Measurements from ENCODE around the gene MRPL34.

MRPL34 gene

DNA sequence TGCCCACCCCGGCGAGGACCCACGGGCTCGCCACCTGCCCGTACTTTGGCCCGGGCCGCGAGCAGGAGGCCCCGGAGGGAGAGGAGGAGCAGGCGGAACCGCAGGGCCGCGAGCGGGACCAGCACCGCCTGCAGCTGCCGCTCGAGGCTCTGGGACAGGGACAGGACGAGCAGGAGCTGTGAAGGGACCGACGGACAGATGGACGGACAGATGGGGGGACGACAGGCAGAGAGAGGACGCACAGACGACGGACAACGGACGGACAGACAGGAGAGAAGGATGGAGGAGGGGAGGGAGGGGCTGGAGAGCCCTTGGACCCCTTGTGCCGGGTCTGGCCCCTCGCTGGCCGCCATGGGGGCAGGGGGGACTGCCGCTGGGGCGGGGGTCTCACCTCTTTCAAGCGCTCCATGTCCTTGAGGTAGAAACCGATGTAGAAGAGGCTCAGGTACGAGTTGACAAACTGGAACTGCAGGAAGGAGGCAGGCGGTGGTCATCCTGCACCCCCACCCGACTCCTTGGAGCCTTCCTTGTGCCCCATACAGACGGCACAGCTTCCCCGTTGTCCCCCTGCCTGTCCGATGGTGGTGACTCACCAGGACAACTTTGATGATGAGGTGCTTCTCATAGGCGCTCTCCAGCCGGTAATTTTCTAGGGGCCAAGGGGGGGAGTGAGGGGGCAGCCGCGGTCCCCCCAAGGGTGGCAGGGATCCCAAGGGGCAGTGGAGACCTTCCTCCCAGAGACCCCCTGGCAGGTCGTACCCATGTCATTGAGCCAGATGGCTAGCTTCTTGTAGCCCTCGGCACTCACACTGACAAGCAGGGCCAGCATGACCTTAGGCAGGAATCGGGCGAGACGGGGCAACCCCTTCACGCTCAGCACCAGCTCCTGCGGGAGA lies 23.9 kb downstream of the MRPL34 start:
- DNase-seq, result no peak

DNA sequence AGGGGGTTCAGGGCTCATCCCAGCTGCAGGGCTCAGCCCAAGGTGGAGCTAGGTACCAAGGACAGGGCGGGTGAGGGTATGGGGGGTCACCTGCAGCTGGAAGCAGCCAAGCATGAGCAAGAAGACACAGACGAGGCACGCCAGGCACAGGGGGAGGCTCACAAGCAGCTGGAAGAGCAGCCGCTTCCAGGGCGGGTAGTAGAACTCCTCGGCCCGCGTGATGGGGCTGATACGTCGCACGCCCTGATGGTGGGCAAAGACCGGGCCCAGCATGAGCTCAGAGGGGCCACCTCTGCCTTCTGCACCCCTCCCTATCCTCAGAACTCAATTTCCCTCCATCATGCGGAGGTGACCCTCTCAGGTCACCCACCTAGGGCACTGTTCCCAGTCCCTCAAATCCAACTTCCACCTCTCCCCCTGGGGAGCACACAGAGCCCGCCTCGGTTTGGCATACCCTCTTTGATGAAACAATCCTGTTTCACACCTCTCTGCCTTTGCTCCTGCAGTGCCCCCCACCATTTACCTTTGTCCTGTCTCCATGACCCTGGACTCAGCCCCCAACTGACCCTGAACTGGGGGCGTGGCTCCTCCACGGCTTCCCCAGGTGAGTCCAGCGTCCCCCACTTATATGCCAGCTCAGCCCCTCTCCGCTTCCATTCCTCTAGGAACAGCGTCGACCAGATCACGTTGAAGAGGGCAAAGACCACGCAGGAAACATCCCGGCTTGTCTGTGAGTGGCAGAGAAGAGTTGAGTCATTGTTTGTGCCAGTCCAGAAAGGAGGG lies 24.8 kb downstream of the MRPL34 start:
- DNase-seq, result no peak

DNA sequence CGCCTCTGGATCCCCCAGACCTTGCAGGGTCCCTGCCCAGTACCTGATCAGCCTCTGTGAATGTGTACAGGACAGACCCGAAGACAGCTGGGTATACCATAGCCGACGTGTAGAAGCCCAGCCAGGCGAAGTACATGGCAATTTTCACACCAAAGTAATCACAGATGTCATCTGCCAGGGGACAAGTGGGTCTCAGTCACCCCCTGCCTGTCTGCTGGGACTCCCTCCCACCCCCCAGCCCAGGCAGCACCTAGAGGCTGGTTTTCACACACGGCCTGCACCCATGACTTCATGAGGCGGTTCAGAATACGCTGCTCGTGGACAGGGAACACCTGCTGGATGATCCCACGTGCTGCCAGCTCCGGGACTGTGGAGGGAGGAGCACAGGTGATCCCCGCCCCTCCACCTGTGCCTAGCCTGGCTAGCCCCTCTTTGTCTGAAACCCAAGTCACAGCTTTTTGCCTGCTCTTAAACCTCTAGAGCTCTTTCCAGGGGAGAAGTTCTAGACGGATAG lies 25.4 kb downstream of the MRPL34 start:
- DNase-seq, result no peak

DNA sequence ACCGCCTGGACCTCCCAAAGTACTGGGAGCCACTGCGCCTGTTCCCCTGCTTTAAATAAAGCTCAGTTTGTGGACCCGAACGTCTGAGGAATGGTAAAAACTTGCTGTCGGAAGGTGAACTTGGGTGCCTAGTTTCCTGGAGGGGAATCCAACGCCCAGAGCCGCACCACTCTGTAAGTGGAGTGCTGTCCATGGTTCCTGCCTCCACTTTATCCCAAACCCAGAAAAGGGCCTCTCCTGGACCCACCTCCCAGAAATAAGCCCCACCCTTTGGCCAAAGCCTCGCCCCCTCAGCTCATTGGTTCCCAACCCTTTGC lies 26.6 kb downstream of the MRPL34 start:
- no peak for DNase-seq

DNA sequence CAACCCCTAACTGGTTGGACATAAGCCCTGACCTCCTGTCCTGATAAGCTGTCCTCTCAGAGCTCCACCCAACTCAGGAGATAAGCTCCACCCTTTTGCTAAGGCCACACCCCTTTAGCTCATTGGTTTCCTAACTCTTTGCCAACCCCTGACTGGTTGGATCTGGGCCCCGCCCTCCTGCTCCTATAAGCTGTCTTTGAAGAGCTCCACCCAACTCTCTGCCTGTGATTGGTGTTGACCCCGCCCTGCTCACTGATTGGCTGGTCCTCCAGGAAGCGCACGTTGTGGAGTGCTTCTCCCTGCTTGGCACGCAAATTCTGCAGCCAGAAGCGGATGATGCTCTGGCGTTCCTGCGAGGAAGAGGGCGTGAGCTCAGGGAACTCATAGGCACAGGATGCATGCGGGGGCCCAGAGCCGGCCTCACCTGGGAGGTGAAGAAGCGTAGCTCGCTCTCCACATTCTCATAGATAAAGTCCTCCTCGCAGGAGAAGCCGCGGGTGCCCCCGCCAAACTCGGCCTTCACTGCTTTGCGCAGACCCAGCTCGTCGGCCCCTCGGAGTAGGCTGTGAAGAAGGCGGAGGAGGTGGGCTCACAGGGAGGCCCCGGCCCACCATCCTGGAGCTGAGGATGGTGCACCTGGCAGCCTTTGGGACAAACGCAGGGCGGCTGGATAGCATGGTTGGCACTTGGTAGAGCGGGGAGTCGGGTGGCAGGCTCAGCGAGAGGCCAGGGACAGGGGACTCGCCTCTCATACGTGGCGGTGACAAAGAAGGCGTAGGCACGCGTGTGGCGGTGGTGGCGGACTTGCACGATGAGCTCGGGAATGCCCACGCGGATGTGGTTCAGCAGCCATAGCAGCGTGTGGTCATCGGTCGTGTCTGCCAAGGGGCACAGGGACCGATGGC lies 27.3 kb downstream of the MRPL34 start:
- peak; percentile 98 for DNase-seq

DNA sequence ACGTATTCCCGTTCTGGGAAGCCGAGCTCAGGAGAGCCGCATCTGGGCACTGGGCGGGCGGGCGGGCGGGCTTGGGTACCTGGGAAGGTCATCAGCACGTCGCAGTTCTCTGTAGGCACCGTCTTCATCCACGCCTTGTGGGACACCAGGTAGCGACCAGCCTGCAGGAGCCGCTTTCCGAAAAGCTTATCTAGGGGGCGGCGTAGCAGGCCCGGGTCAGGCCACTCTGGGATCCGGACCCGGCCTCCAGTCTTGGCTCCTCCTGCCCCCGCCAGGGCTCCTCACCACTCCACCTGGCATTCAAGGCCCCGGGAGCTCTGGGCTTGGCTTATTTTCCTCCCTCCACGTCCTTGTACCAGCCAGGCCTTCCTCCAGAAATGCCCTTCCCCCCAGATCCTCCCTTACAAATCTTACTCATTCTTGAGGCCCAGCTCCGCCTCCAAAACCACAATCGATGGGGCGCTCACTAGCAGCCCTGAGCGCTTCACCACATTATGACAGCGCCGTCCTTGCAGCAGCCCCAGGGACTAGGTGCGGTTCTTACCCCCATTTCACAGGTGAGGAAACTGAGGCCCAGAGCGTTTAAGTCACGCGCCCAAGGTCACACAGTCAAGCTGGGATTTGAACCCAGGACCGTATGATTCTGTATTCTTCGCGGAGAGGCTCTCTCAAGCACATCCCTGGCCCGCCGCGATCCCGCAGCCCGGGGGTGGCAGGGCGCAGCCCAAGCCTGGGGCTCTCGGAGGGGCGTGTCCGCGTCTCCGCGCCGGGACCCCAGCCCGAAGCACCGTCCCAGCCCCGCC lies 28.1 kb downstream of the MRPL34 start:
- no peak for DNase-seq

DNA sequence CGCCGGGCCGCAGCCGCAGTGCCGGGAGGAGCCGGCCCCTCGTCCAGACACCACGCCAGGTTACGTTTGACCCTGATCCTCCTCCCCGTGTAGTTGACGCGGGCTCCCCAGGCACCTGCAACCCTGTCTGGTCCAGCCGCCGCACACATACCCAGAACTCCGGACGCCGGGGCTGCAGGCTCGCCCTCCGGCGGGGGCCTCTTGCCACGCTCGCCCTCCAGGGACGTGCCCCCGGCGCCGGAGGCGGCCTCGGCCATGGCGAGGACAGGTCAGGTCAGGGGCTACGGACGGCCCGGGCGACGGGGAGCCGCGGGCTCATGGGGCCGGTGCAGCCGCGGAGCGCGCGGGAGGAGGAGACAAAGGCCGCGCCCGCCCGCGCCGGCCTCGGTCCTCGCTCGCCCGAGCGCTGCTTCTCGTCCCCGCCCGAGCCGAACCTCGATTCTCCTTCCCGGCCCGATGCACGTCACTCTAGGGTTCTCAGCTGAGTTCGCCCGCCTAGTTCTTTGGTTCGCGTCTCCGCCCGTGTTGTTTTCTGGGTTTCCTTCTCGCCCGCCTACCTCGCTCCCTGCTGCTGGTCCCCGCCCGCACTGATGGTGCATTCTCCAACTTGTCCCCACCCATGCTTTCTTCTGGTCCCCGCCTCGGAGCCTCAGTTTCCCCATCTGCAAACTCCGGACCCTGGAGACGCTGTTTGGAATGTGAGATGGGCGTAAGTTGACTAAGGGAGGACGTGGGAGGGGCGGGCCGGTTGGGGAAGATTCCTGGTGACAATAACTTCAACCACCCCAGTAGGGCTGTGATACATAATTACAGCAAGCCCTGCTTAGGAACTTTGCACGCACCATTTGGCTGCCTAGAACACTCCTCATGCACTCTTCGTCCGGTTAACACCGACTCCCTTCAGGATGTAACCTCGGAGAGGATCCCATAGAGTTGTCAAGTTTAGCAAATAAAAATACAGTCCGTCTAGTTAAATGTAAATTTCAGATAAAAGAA lies 29.0 kb downstream of the MRPL34 start, which contains the start of gene ANO8:
Gene ANO8, minus strand, starts transcription at position 442 of the 996 bp plus-strand sequence. Its CDS starts 185 bp downstream, at position 257.
- peak; percentile 93 for DNase-seq

DNA sequence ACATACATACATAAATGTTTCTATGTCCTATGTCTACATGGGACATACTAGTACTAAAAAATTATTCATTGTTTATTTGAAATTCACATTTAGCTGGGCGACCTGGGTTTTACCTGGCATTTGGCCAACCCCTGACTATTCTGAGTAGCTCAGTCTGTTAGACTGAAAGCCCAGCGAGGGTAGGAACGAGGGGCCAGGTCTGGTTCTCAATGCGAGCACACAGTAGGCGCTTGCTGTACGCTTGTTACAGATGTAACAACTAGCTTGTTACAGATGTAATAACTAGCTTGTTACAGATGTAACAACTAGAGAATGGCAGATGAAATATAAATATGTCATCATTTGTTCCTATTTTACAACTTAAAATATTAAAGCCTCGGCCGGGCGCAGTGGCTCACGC lies 29.9 kb downstream of the MRPL34 start:
- no peak for DNase-seq

DNA sequence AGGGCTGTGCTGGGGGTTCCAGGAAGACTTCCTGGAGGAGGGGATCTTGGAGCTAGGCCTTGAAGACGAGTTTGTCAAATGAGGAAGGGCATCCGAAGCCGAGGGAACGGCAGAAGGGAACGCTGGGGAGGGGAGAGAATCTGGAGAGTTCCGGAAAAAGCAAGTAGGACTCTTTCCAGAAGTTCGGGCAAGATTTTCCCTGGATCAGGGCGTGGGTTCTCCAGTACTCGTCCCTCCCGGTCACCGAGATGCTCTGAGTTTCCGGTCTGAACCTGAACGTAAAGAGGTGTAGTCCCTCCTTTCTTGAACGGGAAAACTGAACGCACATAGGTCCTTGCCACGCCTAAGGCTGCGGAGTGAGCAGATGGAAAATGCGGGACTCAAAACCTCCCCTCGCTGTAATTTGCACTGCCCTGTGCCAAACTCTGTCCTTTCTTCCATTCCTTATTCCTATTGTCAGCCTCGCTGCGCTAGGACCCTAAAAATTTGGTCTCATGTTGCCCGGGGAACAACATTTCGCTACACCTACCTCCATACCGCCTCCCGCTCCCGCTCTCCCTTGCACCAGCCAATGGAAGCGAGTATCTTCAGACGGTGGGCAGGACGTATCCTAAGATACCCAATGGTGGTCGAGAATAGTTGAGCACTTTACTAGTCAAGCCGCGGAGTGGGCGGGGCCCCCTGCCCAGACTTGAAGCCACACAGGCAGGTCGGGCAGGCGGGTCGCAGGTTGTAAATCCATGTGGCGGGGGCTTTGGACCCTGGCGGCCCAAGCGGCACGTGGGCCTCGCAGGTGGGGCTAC lies 31.4 kb downstream of the MRPL34 start, which contains the start of gene GTPBP3:
Gene GTPBP3, plus strand, starts transcription at position 682 of the 803 bp plus-strand sequence. Its CDS starts 59 bp downstream, at position 741.
- DNase-seq, result peak; percentile 98

DNA sequence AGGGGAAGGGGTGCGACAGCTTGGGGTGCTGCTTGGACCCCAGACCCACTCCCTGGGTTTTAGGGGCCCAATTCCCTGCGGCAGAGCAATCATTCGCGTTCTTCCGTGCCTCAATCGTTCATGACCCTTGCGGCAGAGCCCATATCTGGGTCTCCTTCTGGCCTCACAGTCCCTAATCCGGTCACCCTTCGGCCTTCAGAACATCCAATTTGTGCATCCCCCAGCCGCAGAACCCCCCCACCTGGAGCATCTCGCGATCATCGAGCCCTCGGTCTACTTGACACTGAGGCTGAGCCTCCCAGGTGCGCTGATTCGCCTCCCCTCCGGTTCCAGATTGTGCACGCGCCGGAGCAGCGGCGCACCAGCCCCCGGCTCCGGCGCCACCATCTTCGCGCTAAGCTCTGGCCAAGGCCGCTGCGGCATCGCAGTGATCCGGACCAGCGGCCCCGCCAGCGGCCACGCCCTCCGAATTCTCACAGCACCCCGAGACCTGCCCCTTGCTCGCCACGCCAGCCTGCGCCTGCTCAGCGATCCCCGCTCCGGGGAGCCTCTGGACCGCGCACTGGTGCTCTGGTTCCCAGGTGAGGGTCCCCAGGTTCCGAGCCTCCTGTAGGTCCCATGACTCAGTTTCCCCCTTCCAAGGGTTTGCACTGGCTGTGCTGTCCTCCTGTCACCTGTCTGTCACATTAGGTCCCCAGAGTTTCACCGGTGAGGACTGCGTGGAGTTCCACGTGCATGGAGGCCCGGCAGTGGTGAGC lies 32.2 kb downstream of the MRPL34 start:
- no peak for DNase-seq

DNA sequence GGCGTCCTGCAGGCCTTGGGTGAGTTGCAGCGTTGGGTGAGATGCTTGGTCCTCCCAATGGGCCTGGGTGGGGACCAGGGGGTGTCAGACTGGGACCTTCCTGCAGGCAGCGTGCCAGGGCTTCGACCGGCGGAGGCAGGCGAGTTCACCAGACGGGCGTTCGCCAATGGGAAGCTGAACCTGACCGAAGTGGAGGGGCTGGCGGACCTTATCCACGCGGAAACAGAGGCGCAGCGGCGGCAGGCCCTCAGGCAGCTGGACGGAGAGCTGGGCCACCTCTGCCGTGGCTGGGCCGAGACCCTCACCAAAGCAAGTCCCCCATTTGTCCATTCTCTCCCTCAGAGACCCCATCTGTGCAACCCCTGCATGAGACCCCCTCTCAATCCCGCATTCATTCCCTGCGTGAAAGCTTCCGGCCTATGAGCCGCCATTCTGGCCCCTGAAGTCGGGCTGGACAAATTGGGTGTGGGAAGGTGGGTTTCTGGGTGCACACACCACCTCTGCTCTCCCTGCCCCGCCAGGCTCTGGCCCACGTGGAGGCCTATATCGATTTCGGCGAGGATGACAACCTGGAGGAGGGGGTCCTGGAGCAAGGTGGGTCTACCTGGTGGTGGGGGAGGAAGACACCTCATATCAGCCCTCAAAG lies 32.9 kb downstream of the MRPL34 start:
- DNase-seq, result no peak

DNA sequence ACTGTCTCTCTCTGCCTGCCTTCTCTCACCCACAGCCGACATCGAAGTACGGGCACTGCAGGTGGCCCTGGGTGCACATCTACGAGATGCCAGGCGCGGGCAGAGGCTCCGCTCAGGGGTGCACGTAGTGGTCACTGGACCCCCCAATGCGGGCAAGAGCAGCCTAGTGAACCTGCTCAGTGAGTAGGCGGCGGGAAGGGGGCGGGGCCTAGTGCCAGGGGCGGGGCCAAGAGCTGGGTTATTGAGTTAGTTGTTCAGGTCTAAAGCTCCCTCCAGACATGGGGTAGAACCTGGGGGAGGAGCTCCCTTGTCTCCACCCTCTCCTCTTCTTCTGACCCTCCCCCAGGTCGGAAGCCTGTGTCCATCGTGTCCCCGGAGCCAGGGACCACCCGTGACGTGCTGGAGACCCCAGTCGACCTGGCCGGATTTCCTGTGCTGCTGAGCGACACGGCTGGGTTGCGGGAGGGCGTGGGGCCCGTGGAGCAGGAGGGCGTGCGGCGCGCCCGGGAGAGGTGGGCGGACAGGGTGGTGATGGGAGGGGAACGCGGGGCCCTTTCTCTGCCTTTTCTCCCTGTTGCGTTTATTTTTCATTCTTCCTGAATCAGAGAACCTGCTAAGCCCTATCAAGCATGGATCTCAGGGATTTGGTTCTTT lies 33.5 kb downstream of the MRPL34 start:
- no peak for DNase-seq

DNA sequence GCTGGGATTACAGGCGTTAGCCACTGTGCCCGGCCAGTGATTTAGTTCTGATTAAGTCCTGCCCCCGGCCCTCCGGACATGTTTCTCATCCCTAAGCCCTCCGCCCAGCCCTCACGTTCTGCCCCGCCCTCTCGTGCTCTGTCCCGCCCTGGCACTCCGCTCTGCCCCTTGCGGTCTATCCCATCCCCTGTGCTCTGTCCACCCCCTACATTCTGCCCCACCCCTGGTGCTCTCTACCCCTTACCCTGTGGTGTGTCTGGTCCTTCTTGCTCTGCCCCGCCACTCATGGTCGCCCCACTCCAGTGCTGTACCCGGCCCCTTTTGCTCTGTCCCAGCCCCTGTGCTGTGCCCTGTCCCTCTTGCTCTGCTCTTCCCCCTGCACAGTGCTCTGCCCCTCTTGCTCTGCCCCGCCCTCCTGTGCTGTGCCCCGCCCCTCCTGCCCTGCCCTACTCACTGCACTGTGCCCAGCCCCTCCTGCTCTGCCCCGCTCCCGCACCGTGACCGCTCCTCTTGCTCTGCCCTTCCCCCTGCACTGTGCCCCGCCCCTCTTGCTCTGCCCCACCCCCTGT lies 34.7 kb downstream of the MRPL34 start:
- no peak for DNase-seq

DNA sequence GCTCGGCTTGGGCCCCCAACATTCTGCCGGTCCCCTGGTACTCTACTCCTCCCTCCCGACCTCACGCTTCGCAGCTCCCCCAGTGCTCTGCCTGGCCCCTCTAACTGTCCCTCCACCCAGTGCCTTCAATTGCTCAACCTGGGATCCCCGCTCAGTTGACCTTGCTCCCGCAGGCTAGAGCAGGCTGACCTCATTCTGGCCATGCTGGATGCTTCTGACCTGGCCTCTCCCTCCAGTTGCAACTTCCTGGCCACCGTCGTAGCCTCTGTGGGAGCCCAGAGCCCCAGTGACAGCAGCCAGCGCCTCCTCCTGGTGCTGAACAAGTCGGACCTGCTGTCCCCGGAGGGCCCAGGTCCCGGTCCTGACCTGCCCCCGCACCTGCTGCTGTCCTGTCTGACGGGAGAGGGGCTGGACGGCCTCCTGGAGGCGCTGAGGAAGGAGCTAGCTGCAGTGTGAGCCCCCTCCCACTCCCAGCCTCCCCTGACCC lies 35.2 kb downstream of the MRPL34 start:
- no peak for DNase-seq

DNA sequence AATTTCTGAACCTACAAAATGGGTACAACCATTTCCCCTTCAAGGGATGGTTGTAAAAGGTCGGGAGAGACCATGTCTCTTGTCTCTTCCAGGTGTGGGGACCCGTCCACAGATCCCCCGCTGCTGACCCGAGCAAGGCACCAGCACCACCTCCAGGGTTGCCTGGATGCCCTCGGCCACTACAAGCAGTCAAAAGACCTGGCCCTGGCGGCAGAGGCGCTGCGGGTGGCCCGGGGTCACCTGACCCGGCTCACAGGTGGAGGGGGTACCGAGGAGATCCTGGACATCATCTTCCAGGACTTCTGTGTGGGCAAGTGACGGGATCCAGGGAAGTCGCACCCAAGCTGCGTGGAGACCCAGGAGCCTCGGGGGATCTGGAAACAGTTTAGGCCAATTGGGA lies 35.7 kb downstream of the MRPL34 start:
- DNase-seq, result no peak

DNA sequence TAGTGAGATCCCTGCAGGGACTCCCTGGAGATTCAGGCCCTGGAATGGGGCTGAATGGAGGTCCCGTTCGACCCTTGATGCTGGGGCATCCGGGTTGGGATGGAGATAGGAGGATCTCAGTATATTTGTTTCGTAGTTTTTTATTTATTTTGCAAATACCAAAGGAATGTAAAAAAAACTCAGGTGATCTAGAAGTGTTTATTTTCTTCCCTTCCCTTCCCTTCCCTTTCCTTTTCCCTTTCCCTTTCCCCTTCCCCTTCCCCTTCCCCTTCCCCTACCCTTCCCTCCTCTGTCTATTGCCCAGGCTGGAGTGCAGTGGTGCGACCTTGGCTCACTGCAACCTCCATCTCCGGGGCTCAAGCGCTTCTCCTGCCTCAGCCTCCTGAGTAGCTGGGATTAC lies 36.2 kb downstream of the MRPL34 start:
- DNase-seq, result no peak

DNA sequence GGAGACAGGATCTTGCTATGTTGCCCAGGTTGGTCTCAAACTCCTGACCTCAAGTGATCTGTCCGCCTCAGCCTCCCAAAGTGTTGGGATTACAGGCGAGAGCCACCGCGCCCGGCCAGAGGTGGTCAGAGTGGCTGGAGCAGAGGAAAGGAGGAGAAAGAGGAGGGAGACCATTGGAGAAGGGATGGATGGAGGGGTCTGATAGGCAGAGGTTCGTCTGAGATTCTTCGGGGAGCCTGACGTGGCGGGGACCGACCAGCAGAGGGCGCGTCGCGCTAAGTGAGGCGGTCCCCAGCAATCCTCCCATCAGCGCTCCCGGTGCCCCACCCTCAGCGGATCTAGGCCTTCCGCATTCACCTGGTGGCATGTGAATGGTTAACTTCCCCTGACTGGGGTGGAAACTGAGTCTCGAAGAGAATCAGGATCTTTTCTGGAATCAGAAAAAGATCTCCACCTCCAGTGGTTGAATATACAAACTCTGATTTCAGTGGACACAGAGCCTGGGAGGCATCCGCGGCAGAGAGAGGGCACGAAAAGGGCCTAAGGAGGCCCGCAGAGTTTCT lies 40.5 kb downstream of the MRPL34 start:
- DNase-seq, result no peak
